Measurements from ENCODE around the gene DOCK6. TPM values are rescaled to one million over a fixed set of nuclear protein-coding genes. Genes with fewer than 3 reads are reported as not detected.

The DOCK6 gene
- total and polyA plus RNA-seq, 8 donors: 18.0 to 79.0 (median 30.7) TPM

DNA sequence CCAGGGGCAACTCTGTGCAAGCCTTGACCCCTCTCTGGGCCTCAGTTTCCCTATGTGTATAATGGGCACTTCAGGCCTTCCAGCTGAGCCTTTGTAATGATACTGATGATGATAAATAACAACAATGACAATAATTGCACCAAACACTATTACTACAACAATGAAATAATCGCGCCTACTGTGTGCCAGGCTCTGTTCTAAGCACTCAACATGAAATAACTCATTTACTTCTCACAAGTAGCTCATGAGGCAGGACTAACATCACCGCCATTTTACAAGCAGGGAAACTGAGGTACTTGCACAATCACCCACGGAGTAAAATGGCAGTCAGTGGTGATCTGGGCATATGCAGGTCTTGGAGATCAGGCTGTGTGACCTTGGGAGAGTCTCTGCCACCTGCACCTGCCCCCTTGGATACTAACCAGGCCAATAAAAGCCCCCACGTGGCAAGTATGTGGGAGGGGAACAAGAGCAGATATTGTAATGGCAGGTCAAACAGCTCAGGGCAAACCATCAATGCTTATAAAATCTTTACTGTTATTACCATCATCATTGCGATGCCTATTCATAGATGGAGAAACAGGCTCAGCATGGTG lies 23.4 kb downstream of the DOCK6 start:
- DNase-seq (no peak), FAIRE-seq (no peak), ATAC-seq (no peak)
- Histone ChIP-seq H3K4me3 (no peak overlapping the region), H3K27me3 (no peaks in the 10 kb centered on the region), H3K9me3 (no peaks in the 10 kb centered on the region), H3K36me3 (peaks cover 0 to 9% (median 0%) of the 10 kb centered on the region in 3 donors), H3K27ac (no peak overlapping the region), H3K4me1 (no peaks in the 10 kb centered on the region)
- intact Hi-C loops (cut with DNase I): no loop called here
- TF ChIP-seq, protein P1, sequence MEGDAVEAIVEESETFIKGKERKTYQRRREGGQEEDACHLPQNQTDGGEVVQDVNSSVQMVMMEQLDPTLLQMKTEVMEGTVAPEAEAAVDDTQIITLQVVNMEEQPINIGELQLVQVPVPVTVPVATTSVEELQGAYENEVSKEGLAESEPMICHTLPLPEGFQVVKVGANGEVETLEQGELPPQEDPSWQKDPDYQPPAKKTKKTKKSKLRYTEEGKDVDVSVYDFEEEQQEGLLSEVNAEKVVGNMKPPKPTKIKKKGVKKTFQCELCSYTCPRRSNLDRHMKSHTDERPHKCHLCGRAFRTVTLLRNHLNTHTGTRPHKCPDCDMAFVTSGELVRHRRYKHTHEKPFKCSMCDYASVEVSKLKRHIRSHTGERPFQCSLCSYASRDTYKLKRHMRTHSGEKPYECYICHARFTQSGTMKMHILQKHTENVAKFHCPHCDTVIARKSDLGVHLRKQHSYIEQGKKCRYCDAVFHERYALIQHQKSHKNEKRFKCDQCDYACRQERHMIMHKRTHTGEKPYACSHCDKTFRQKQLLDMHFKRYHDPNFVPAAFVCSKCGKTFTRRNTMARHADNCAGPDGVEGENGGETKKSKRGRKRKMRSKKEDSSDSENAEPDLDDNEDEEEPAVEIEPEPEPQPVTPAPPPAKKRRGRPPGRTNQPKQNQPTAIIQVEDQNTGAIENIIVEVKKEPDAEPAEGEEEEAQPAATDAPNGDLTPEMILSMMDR (IDR thresholded peaks at IDR 0.05): no peak
- WGBS, 2 donors: 76 to 77% methylated on average over 6 of the region's 6 CpGs

DNA sequence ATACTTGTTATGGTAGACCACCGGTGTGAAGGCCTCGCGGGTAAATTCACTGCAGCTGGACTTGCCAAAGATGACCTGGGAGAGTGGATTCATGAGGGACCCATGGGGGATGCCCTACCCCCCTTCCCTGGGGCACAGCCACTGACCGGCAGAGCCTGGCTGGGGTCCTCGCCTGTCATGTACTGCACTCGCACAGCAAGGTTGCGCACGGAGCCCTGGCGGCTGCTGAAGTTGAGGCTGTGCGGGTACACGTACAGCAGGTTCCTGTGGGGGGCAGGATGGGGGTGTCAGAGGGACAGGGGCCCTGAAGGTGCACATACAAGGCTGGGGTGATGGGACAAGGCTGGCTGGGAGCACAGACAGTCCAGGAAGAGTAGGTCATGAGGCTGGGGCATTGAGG lies 24.3 kb downstream of the DOCK6 start:
- Histone ChIP-seq H3K4me1 (no peaks in the 10 kb centered on the region), H3K9me3 (no peaks in the 10 kb centered on the region), H3K36me3 (peaks cover 0 to 9% (median 0%) of the 10 kb centered on the region in 3 donors), H3K27me3 (no peaks in the 10 kb centered on the region), H3K27ac (no peak overlapping the region), H3K4me3 (no peak overlapping the region)
- intact Hi-C loops (cut with DNase I): no loop called here
- WGBS, 2 donors: 88 to 93% methylated on average over 11 of the region's 11 CpGs
- FAIRE-seq (no peak), ATAC-seq (no peak), DNase-seq (peak in 1 of 6 donors; percentile 75)
- TF ChIP-seq, protein P1 (IDR thresholded peaks at IDR 0.05): no peak

DNA sequence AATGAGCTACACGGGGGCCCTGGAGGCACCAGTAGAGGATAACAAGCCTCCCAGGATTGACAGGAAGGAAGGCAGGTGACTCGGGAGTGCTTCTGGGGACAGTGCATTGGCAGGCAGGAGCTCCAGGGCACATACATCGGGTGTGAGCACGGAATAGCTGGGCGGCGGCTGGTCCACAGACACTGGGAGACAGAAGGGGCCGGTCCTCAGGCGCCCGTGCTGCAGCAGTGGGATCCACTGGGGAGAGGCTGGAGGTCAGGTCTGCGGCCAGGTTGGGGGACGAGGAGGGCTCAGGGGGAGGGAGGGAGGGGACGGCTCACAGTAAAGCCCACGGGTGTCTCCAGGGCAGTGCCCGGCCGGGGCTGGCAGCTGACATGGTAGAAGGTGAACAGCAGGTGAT lies 25.0 kb downstream of the DOCK6 start:
- H3K4me1 ChIP-seq: no peaks in the 10 kb centered on the region
- no peaks in the 10 kb centered on the region for H3K9me3 ChIP-seq
- H3K27ac ChIP-seq: no peak overlapping the region
- intact Hi-C loops (cut with DNase I): no loop called here
- no peak for FAIRE-seq
- no peak for ATAC-seq
- H3K27me3 ChIP-seq: no peaks in the 10 kb centered on the region
- no peak overlapping the region for H3K4me3 ChIP-seq
- H3K36me3 ChIP-seq: peaks cover 0 to 9% (median 0%) of the 10 kb centered on the region in 3 donors
- DNase-seq: peak in 1 of 6 donors; percentile 64
- TF ChIP-seq, protein P1 (IDR thresholded peaks at IDR 0.05): no peak
- 89 to 90% methylated on average over 11 to 15 of the region's 15 CpGs for WGBS, 2 donors

DNA sequence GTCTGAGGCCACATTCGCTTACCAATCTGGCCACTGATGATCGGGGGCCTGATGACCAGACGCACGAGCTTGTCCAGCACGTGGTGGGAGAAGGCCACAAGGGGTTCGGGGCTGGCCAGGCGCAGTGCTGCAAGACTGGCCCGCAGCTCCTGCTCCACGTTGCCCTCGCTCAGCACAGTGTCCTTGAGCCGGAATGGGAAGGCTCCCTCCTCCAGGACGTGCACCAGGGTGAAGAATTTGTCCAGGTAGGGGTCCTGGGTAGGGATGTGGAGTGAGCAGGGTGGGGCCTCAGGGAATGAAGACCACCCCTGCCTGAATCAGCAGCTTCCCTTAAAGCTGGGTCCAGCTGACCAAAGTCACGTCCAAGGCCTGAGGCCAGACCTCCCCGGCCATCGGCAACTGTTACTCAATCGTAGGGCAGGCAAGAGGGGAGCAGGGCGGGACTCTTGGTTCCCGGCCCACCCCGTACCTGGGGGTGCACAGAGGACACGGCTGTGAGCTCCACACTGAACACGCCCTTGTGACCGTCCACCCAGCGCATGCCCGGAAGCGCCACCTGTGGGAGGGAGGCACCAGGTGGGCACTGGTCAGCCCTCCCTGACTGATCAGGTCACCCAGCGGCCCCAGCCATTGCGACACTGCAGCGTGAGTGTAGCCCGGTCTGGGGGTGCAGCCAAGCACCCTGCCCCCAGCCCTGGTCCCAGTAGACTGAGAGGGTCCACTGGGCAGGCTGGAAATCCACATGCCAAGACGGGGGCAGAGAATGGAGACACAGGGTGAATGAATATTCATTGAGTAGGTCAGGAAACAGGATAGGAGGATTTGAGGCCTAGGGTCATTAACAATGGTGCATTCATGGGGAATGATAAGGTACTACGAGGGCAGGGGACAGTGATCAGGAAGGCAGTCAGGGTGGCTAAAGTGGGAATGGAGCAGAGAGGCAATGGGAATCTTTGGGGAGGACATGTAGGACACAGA lies 25.7 kb downstream of the DOCK6 start:
- intact Hi-C loops (cut with DNase I): no loop called here
- Histone ChIP-seq H3K27ac (no peak overlapping the region), H3K9me3 (no peaks in the 10 kb centered on the region), H3K4me1 (no peaks in the 10 kb centered on the region), H3K27me3 (no peaks in the 10 kb centered on the region), H3K36me3 (peaks cover 0 to 7% (median 0%) of the 10 kb centered on the region in 3 donors), H3K4me3 (no peak overlapping the region)
- TF ChIP-seq, protein P1 (IDR thresholded peaks at IDR 0.05): no peak
- 92 to 93% methylated on average over 31 of the region's 31 CpGs for WGBS, 2 donors
- FAIRE-seq (no peak), ATAC-seq (no peak), DNase-seq (peak in 1 of 6 donors; percentile 74)

All from pancreas (tissue), 10 donors.